NCI-H128 (cell line): ENCODE data around the gene RNASE8.
"Not testable (repeated sequence)": the region's sequence is repeated elsewhere in the genome, so short reads cannot be mapped to it uniquely, and the experiment has no call there.

ENCODE experiments used
- DNase-seq: peaks from one replicate; lab custom pipeline; 2025; ENCODE audit not compliant: unreplicated experiment; lab: John Stamatoyannopoulos, UW

Gene RNASE8

GRCh38 chr14:21029917-21030316 is 27.7 kb upstream of the RNASE8 start, which contains the start of gene TPPP2:
TPPP2 (plus strand) TSS chr14:21030217; CDS start chr14:21030582, 365 bp downstream.
- DNase-seq = no peak

GRCh38 chr14:21030531-21030930 is 27.1 kb upstream of the RNASE8 start:
- no peak for DNase-seq

GRCh38 chr14:21032326-21033132 is 25.1 kb upstream of the RNASE8 start:
- no peak for DNase-seq

- DNase-seq = no peak
Measured at GRCh38 chr14:21033133-21033698, 24.4 kb upstream of the RNASE8 start.

GRCh38 chr14:21034707-21035106 is 22.9 kb upstream of the RNASE8 start, which contains the start of gene RNASE13:
RNASE13 (minus strand) TSS chr14:21034807; CDS start chr14:21034288, 519 bp downstream.
- no peak for DNase-seq

GRCh38 chr14:21036751-21037150 is 20.9 kb upstream of the RNASE8 start:
- DNase-seq = no peak

- no peak for DNase-seq
Measured at GRCh38 chr14:21037156-21037555, 20.5 kb upstream of the RNASE8 start.

GRCh38 chr14:21038441-21039422 is 18.9 kb upstream of the RNASE8 start:
- no peak for DNase-seq

- DNase-seq = no peak
Measured at GRCh38 chr14:21039585-21040369, 17.8 kb upstream of the RNASE8 start.

GRCh38 chr14:21040370-21040925 is 17.2 kb upstream of the RNASE8 start:
- DNase-seq = no peak

GRCh38 chr14:21040941-21041340 is 16.7 kb upstream of the RNASE8 start:
- DNase-seq = not testable (repeated sequence)

- no peak for DNase-seq
Measured at GRCh38 chr14:21041676-21042433, 15.8 kb upstream of the RNASE8 start, which contains the start of gene RNASE7. RNASE7 (plus strand) TSS chr14:21042362; CDS start chr14:21042993, 631 bp downstream.

GRCh38 chr14:21042918-21043317 is 14.7 kb upstream of the RNASE8 start:
- DNase-seq = no peak

- DNase-seq = no peak
Measured at GRCh38 chr14:21043387-21043973, 14.1 kb upstream of the RNASE8 start.

- no peak for DNase-seq
Measured at GRCh38 chr14:21043974-21044618, 13.5 kb upstream of the RNASE8 start.

- DNase-seq = no peak
Measured at GRCh38 chr14:21047378-21047781, 10.2 kb upstream of the RNASE8 start.

- no peak for DNase-seq
Measured at GRCh38 chr14:21048638-21049037, 9.0 kb upstream of the RNASE8 start.

- DNase-seq = no peak
Measured at GRCh38 chr14:21049271-21049673, 8.3 kb upstream of the RNASE8 start.
